ENCODE results near the gene TMEM270.

The TMEM270 gene

GRCh38 chr7:73824986-73825385 lies 36.0 kb upstream of the TMEM270 start:
- no peak overlapping the region for H3K27ac ChIP-seq (ENCODE audit: low read depth, low read length, severe bottlenecking)
- 91 to 93% methylated on average over 6 to 9 of the region's 9 CpGs for WGBS, 2 experiments (ENCODE audit: insufficient coverage in 2 of 2)
- H3K4me1 ChIP-seq (ENCODE audit: control insufficient read depth, insufficient read depth, low read length, poor library complexity, severe bottlenecking), result peaks cover 44% of the 10 kb centered on the region
- no peaks in the 10 kb centered on the region for H3K36me3 ChIP-seq (ENCODE audit: control insufficient read depth, insufficient read depth, low read length)
- no peak overlapping the region for H3K4me3 ChIP-seq (ENCODE audit: extremely low read depth, insufficient read depth, low read length, poor library complexity, severe bottlenecking)
- H3K9me3 ChIP-seq (ENCODE audit: control insufficient read depth, low read length), result no peaks in the 10 kb centered on the region

GRCh38 chr7:73827567-73828106 lies 33.3 kb upstream of the TMEM270 start:
- WGBS, 2 experiments (ENCODE audit: insufficient coverage in 2 of 2), result 53 to 73% methylated on average over 2 to 3 of the region's 11 CpGs
- peaks cover 62% of the 10 kb centered on the region for H3K4me1 ChIP-seq (ENCODE audit: control insufficient read depth, insufficient read depth, low read length, poor library complexity, severe bottlenecking)
- H3K9me3 ChIP-seq (ENCODE audit: control insufficient read depth, low read length), result no peaks in the 10 kb centered on the region
- H3K27ac ChIP-seq (ENCODE audit: low read depth, low read length, severe bottlenecking), result no peak overlapping the region
- no peak overlapping the region for H3K4me3 ChIP-seq (ENCODE audit: extremely low read depth, insufficient read depth, low read length, poor library complexity, severe bottlenecking)
- H3K36me3 ChIP-seq (ENCODE audit: control insufficient read depth, insufficient read depth, low read length), result no peaks in the 10 kb centered on the region

DNA sequence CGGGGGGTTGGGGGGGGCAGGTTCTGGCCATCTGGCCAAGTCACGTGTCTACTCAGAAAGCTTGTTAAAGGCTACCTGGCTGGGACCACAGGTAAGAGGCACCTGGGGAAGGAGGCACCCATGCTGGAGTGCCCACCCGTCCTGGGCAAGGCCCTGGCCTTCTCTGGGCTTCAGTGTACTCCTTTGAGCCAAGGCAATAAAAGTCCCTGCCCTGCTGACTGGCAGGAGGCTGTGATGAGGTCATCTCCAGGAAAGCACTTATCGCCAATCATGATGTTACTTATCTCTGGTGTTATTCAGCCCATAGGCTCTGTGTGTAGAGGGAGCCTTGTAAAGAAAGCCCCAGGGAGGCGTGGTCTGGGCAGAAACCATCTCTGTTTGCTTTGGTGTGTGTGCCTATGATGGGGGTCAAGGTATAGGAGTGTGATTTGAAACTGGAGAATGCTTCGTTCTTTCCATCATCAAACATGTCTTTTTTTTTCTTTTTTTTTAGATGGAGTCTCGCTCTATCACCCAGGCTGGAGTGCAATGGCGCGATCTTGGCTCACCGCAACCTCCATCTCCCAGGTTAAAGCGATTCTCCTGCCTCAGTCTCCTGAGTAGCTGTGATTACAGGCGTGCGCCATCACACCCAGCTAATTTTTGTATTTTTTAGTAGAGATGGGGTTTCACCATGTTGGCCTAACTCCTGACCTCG lies 32.7 kb upstream of the TMEM270 start:
- H3K4me1 ChIP-seq (ENCODE audit: control insufficient read depth, insufficient read depth, low read length, poor library complexity, severe bottlenecking), result peaks cover 62% of the 10 kb centered on the region
- H3K9me3 ChIP-seq (ENCODE audit: control insufficient read depth, low read length), result no peaks in the 10 kb centered on the region
- 74 to 88% methylated on average over 7 to 8 of the region's 14 CpGs for WGBS, 2 experiments (ENCODE audit: insufficient coverage in 2 of 2)
- H3K4me3 ChIP-seq (ENCODE audit: extremely low read depth, insufficient read depth, low read length, poor library complexity, severe bottlenecking), result no peak overlapping the region
- H3K27ac ChIP-seq (ENCODE audit: low read depth, low read length, severe bottlenecking), result no peak overlapping the region
- no peaks in the 10 kb centered on the region for H3K36me3 ChIP-seq (ENCODE audit: control insufficient read depth, insufficient read depth, low read length)

- 98 to 99% methylated on average over 4 to 5 of the region's 5 CpGs for WGBS, 2 experiments (ENCODE audit: insufficient coverage in 2 of 2)
- Histone ChIP-seq H3K4me1 (ENCODE audit: control insufficient read depth, insufficient read depth, low read length, poor library complexity, severe bottlenecking) (peaks cover 59% of the 10 kb centered on the region), H3K27ac (ENCODE audit: low read depth, low read length, severe bottlenecking) (no peak overlapping the region), H3K9me3 (ENCODE audit: control insufficient read depth, low read length) (no peaks in the 10 kb centered on the region), H3K4me3 (ENCODE audit: extremely low read depth, insufficient read depth, low read length, poor library complexity, severe bottlenecking) (no peak overlapping the region), H3K36me3 (ENCODE audit: control insufficient read depth, insufficient read depth, low read length) (no peaks in the 10 kb centered on the region)
Observed at GRCh38 chr7:73828972-73829371, 32.0 kb upstream of the TMEM270 start.

DNA sequence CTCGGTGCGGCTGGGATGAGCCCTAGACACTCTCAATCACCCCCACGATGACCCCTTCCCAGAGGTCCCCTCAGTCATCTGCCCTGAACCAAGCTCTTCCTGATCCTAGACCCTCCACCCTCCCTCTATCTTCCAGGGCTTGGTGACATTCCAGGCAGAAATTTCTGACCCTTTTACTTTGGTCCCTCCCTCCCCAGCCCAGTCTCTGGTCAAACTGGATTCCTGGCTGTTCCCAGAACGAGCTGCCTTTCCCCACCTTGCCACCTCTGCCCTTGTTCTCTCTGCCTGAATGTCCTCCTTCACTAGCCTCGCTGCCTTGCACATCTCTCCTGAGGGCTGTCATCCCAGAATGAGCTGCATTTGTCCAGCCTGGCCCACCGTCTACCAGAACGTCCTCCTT lies 31.5 kb upstream of the TMEM270 start:
- H3K27ac ChIP-seq (ENCODE audit: low read depth, low read length, severe bottlenecking), result no peak overlapping the region
- H3K9me3 ChIP-seq (ENCODE audit: control insufficient read depth, low read length), result peaks cover 1% of the 10 kb centered on the region
- peaks cover 54% of the 10 kb centered on the region for H3K4me1 ChIP-seq (ENCODE audit: control insufficient read depth, insufficient read depth, low read length, poor library complexity, severe bottlenecking)
- no peaks in the 10 kb centered on the region for H3K36me3 ChIP-seq (ENCODE audit: control insufficient read depth, insufficient read depth, low read length)
- H3K4me3 ChIP-seq (ENCODE audit: extremely low read depth, insufficient read depth, low read length, poor library complexity, severe bottlenecking), result no peak overlapping the region
- WGBS, 2 experiments (ENCODE audit: insufficient coverage in 2 of 2), result 67 to 70% methylated on average over 6 to 7 of the region's 7 CpGs

DNA sequence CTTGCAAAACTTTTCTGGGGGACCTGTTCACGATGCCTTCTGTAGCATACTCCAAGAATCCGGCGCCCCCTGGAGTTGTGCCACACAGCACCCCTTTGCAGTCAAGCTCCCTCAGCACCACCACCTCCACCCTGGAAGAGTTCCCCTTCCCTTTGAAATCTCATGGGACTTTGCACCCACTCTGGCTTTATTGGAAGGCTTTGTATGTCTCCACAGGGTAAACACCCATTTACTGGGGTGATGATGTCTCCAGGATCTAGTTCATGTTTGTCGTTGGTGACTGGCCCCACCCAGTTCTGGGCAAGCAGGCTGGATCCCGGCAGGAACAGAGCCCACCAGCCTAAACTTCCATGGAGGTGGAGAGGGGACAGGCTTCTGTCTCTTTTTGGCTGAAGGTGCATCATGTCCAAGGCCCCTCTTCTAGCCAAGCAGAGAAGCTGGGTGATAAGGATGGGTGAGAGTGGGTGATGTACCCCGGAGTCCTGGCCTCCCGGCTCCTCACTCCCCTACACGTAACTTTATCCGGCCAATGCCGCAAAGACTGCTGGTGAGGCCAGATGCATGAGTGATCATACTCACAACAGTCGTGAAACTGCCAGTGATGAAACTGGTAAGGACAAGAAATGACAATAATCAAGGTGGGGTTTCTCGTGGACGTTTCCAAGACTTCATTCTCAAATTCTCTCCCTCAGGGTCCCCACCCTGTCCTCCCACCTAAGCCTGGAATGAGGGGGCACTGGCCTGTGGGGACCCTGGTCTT lies 30.9 kb upstream of the TMEM270 start:
- Histone ChIP-seq H3K27ac (ENCODE audit: low read depth, low read length, severe bottlenecking) (peak overlapping the region; percentile 42), H3K9me3 (ENCODE audit: control insufficient read depth, low read length) (peaks cover 5% of the 10 kb centered on the region), H3K4me1 (ENCODE audit: control insufficient read depth, insufficient read depth, low read length, poor library complexity, severe bottlenecking) (peaks cover 54% of the 10 kb centered on the region), H3K36me3 (ENCODE audit: control insufficient read depth, insufficient read depth, low read length) (no peaks in the 10 kb centered on the region), H3K4me3 (ENCODE audit: extremely low read depth, insufficient read depth, low read length, poor library complexity, severe bottlenecking) (no peak overlapping the region)
- 84 to 87% methylated on average over 10 of the region's 13 CpGs for whole genome bisulfite sequencing, 2 experiments (ENCODE audit: insufficient coverage in 2 of 2)

GRCh38 chr7:73830681-73831583 lies 30.0 kb upstream of the TMEM270 start, which contains the start of gene CLDN4:
Gene CLDN4, plus strand, starts transcription at chr7:73830996. Its CDS starts 206 bp downstream, at chr7:73831202.
- Histone ChIP-seq H3K4me1 (ENCODE audit: control insufficient read depth, insufficient read depth, low read length, poor library complexity, severe bottlenecking) (peaks cover 54% of the 10 kb centered on the region), H3K36me3 (ENCODE audit: control insufficient read depth, insufficient read depth, low read length) (no peaks in the 10 kb centered on the region), H3K4me3 (ENCODE audit: extremely low read depth, insufficient read depth, low read length, poor library complexity, severe bottlenecking) (no peak within 1 kb of the TSS), H3K27ac (ENCODE audit: low read depth, low read length, severe bottlenecking) (peak within 1 kb of the TSS; percentile 42), H3K9me3 (ENCODE audit: control insufficient read depth, low read length) (peaks cover 5% of the 10 kb centered on the region)
- 83 to 86% methylated on average over 41 of the region's 42 CpGs for WGBS, 2 experiments (ENCODE audit: insufficient coverage in 2 of 2)

GRCh38 chr7:73831584-73831833 lies 29.4 kb upstream of the TMEM270 start:
- WGBS, 2 experiments (ENCODE audit: insufficient coverage in 2 of 2), result 93 to 97% methylated on average over 16 of the region's 16 CpGs
- Histone ChIP-seq H3K9me3 (ENCODE audit: control insufficient read depth, low read length) (peaks cover 5% of the 10 kb centered on the region), H3K4me1 (ENCODE audit: control insufficient read depth, insufficient read depth, low read length, poor library complexity, severe bottlenecking) (peaks cover 51% of the 10 kb centered on the region), H3K4me3 (ENCODE audit: extremely low read depth, insufficient read depth, low read length, poor library complexity, severe bottlenecking) (no peak overlapping the region), H3K36me3 (ENCODE audit: control insufficient read depth, insufficient read depth, low read length) (no peaks in the 10 kb centered on the region), H3K27ac (ENCODE audit: low read depth, low read length, severe bottlenecking) (no peak overlapping the region)

DNA sequence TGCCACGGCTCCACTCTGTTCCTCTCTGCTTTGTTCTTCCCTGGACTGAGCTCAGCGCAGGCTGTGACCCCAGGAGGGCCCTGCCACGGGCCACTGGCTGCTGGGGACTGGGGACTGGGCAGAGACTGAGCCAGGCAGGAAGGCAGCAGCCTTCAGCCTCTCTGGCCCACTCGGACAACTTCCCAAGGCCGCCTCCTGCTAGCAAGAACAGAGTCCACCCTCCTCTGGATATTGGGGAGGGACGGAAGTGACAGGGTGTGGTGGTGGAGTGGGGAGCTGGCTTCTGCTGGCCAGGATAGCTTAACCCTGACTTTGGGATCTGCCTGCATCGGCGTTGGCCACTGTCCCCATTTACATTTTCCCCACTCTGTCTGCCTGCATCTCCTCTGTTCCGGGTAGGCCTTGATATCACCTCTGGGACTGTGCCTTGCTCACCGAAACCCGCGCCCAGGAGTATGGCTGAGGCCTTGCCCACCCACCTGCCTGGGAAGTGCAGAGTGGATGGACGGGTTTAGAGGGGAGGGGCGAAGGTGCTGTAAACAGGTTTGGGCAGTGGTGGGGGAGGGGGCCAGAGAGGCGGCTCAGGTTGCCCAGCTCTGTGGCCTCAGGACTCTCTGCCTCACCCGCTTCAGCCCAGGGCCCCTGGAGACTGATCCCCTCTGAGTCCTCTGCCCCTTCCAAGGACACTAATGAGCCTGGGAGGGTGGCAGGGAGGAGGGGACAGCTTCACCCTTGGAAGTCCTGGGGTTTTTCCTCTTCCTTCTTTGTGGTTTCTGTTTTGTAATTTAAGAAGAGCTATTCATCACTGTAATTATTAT lies 28.9 kb upstream of the TMEM270 start:
- H3K4me1 ChIP-seq (ENCODE audit: control insufficient read depth, insufficient read depth, low read length, poor library complexity, severe bottlenecking), result peaks cover 46% of the 10 kb centered on the region
- H3K27ac ChIP-seq (ENCODE audit: low read depth, low read length, severe bottlenecking), result no peak overlapping the region
- 42 to 63% methylated on average over 8 to 11 of the region's 16 CpGs for WGBS, 2 experiments (ENCODE audit: insufficient coverage in 2 of 2)
- no peaks in the 10 kb centered on the region for H3K36me3 ChIP-seq (ENCODE audit: control insufficient read depth, insufficient read depth, low read length)
- peaks cover 5% of the 10 kb centered on the region for H3K9me3 ChIP-seq (ENCODE audit: control insufficient read depth, low read length)
- H3K4me3 ChIP-seq (ENCODE audit: extremely low read depth, insufficient read depth, low read length, poor library complexity, severe bottlenecking), result no peak overlapping the region

GRCh38 chr7:73832806-73833205 lies 28.2 kb upstream of the TMEM270 start:
- Histone ChIP-seq H3K36me3 (ENCODE audit: control insufficient read depth, insufficient read depth, low read length) (no peaks in the 10 kb centered on the region), H3K4me3 (ENCODE audit: extremely low read depth, insufficient read depth, low read length, poor library complexity, severe bottlenecking) (no peak overlapping the region), H3K9me3 (ENCODE audit: control insufficient read depth, low read length) (peaks cover 5% of the 10 kb centered on the region), H3K4me1 (ENCODE audit: control insufficient read depth, insufficient read depth, low read length, poor library complexity, severe bottlenecking) (peaks cover 41% of the 10 kb centered on the region), H3K27ac (ENCODE audit: low read depth, low read length, severe bottlenecking) (no peak overlapping the region)
- 86 to 88% methylated on average over 7 to 8 of the region's 13 CpGs for WGBS, 2 experiments (ENCODE audit: insufficient coverage in 2 of 2)

All from mesodermal cell (in vitro differentiated cells).